GM12878 (cell line): ENCODE results near the gene KDM2A. TPM values are rescaled to one million over a fixed set of nuclear protein-coding genes. Genes with fewer than 3 reads are reported as not detected.

ENCODE experiments used
- ATAC-seq: fragments of 200-7000 bp; cut with Tn5 transposase; 3 replicates; pipeline ENCODE4 v1.9.1; 2020; ENCODE audit warnings: mild to moderate bottlenecking, moderate library complexity
- BruUV-seq: library from RNA; stranded (reverse); fragments of 400-500 nt; replicated peaks from 2 replicates; lab custom pipeline; 2021; lab: Mats Ljungman, UMichigan
- CTCF ChIA-PET: fragments of 300-600 bp; sonication (Branson Sonifier 250); formaldehyde crosslinking; extraction: SDS; loops from one replicate; lab custom pipeline; 2021; ENCODE audit warnings: inconsistent platforms; lab: Yijun Ruan, JAX
- POLR2A ChIA-PET: fragments of 350-600 bp; formaldehyde crosslinking; extraction: SDS; loops from one replicate; lab custom pipeline; 2021; ENCODE audit warnings: inconsistent platforms; lab: Charles Lee
- RAD21 ChIA-PET: fragments of 300-600 bp; sonication (Branson Sonifier 250); formaldehyde crosslinking; loops from one replicate; lab custom pipeline; 2023; ENCODE audit warnings: antibody characterized with exemption; ENCODE audit not compliant: unreplicated experiment; lab: Charles Lee
- SMC1A ChIA-PET: fragments of 300-600 bp; sonication (Branson Sonifier 250); formaldehyde crosslinking; loops from one replicate; lab custom pipeline; 2023; ENCODE audit not compliant: unreplicated experiment, uncharacterized antibody; lab: Charles Lee
- DNase-seq: peaks from one replicate; pipeline ENCODE4 v3.0.0-alpha.2; 2011; ENCODE audit warnings: low read depth, low spot score
- FAIRE-seq: peaks from 3 replicates; lab custom pipeline; 2011; peaks lifted over from hg19 to GRCh38; lab: Jason Lieb, UNC
- H2AFZ ChIP-seq: 2 replicates; pipeline ENCODE4 v1.6.0; 2011; ENCODE audit warnings: low read depth, low read length, control low read depth; ENCODE audit not compliant: control insufficient read depth
- H3K27ac ChIP-seq: 2 replicates; pipeline ENCODE4 v1.5.1; 2011; ENCODE audit warnings: control low read depth; ENCODE audit not compliant: control insufficient read depth, insufficient read depth
- H3K27me3 ChIP-seq, 2 experiments: replicated peaks in 1 of 2; 2 replicates each; pipeline versions ENCODE4 v1.6.0 to v1.6.1; 2011; ENCODE audit warnings: low read length in 1 of 2; ENCODE audit not compliant: control insufficient read depth in 2 of 2, insufficient read depth in 2 of 2
- H3K36me3 ChIP-seq, 2 experiments: 2 replicates each; pipeline ENCODE4 v1.5.1; 2011; ENCODE audit warnings: low read length in 1 of 2; ENCODE audit not compliant: control insufficient read depth in 2 of 2, insufficient read depth in 2 of 2
- H3K4me1 ChIP-seq: 2 replicates; pipeline ENCODE4 v1.6.1; 2011; ENCODE audit warnings: mild to moderate bottlenecking, low read length, moderate library complexity, mixed read lengths; ENCODE audit not compliant: control insufficient read depth, insufficient read depth
- H3K4me2 ChIP-seq: 2 replicates; pipeline ENCODE4 v1.6.0; 2011; ENCODE audit warnings: control low read depth; ENCODE audit not compliant: control insufficient read depth, insufficient read depth
- H3K4me3 ChIP-seq: fragments of 200-600 bp; sonication (generic); 2 replicates; pipeline ENCODE4 v1.5.1; 2016
- H3K79me2 ChIP-seq: 2 replicates; pipeline ENCODE4 v1.6.0; 2011; ENCODE audit warnings: low read length; ENCODE audit not compliant: control insufficient read depth, insufficient read depth
- H3K9ac ChIP-seq: 2 replicates; pipeline ENCODE4 v1.8.0; 2011; ENCODE audit warnings: low read length, control low read depth, mixed read lengths; ENCODE audit not compliant: control insufficient read depth, insufficient read depth
- H3K9me3 ChIP-seq: replicated peaks from 3 replicates; pipeline ENCODE4 v1.5.1; 2011; ENCODE audit warnings: mild to moderate bottlenecking, low read length; ENCODE audit not compliant: control insufficient read depth, insufficient read depth
- H4K20me1 ChIP-seq: 2 replicates; pipeline ENCODE4 v1.6.0; 2011; ENCODE audit not compliant: control insufficient read depth, insufficient read depth
- BHLHE40 ChIP-seq, 2 experiments: fragments of 450-650 bp in 1 of 2; IDR thresholded peaks; 2 replicates each; pipeline ENCODE4 v1.6.1; 2011 to 2017; ENCODE audit warnings: low read depth in 2 of 2, borderline replicate concordance in 1 of 2, improper control_type of control experiment in 1 of 2, low read length in 1 of 2, mild to moderate bottlenecking in 1 of 2
- HDAC2 ChIP-seq: fragments of 200-600 bp; sonication (generic); IDR thresholded peaks from 2 replicates; pipeline ENCODE4 v1.6.1; 2017
- KAT2A ChIP-seq: conservative IDR thresholded peaks from 2 replicates; pipeline ENCODE4 v1.6.1; 2011; ENCODE audit warnings: low read depth, low read length; ENCODE audit not compliant: control insufficient read depth
- NFYB ChIP-seq: IDR thresholded peaks from 2 replicates; pipeline ENCODE4 v1.6.1; 2011; ENCODE audit warnings: low read depth, mild to moderate bottlenecking, low read length, improper control_type of control experiment, moderate library complexity; ENCODE audit not compliant: insufficient read depth
- PAX5 ChIP-seq: IDR thresholded peaks from 2 replicates; pipeline ENCODE4 v1.6.1; 2011; ENCODE audit warnings: low read depth, low read length, borderline replicate concordance
- PBX3 ChIP-seq: IDR thresholded peaks from 2 replicates; pipeline ENCODE4 v1.6.1; 2011; ENCODE audit warnings: mild to moderate bottlenecking, low read depth, low read length, moderate library complexity; ENCODE audit not compliant: insufficient replicate concordance
- WGBS: methylation state at CpG from one replicate; pipeline ENCODE4 v1.1.6; 2016; ENCODE audit warnings: low lambda C conversion rate; ENCODE audit not compliant: insufficient replicate concordance, insufficient coverage; ENCODE audit errors: missing lambda C conversion rate; 5-methylcytosine and 5-hydroxymethylcytosine counted together
- in situ Hi-C: fragments of 300-500 bp; cut with MboI; formaldehyde crosslinking; loops from 9 replicates; pipeline ENCODE4 v1.14.3; 2018; ENCODE audit warnings: mixed read lengths
- intact Hi-C: fragments of 100-400 bp; cut with micrococcal nuclease; formaldehyde crosslinking; loops from one replicate; pipeline ENCODE4 v1.14.2; 2022; ENCODE audit not compliant: unreplicated experiment
- polyA plus RNA-seq, 11 experiments: library from polyadenylated mRNA; depleted of rRNA in 4 of 11; unstranded in 6 of 11; stranded (reverse) in 5 of 11; fragments of >200 nt; fragmentation: Nextera tagmentation in 4 of 11; fragmentation: Illumina TruSeq in 1 of 11; extraction: Ambion mirVana in 4 of 11; extraction: Trizol in 1 of 11; gene quantifications; 1 replicate in 1 of 11; 2 replicates in 10 of 11; pipeline versions ENCODE4 v1.2.1 to v1.2.3, GENCODE V29; 2011 to 2016; ENCODE audit warnings: inconsistent platforms in 2 of 11, missing spikeins in 2 of 11, low read depth in 1 of 11
- total RNA-seq, 4 experiments: library from RNA; depleted of rRNA in 3 of 4; stranded (reverse); fragments of >200 nt in 3 of 4; fragmentation: Illumina TruSeq in 1 of 4; extraction: Trizol in 1 of 4; gene quantifications; 2 replicates each; pipeline versions ENCODE4 v1.2.1 to v1.2.3, GENCODE V29; 2013 to 2021

Gene KDM2A
- total and polyA plus RNA-seq, 10 of the 15 experiments (the other 5 are each of a cell fraction or from before 2014, with no cell fraction given): 10.5 to 69.3 (median 41.6) TPM

- Histone ChIP-seq H4K20me1 (no peaks in the 10 kb centered on the region; the same call in 1 of the 2 replicates), H3K79me2 (peaks cover 46% of the 10 kb centered on the region), H3K27ac (no peak overlapping the region), H2AFZ (no peak overlapping the region), H3K27me3 (no peaks in the 10 kb centered on the region), H3K4me1 (no peaks in the 10 kb centered on the region), H3K9ac (no peak overlapping the region), H3K4me3 (no peak overlapping the region), H3K9me3 (no peaks in the 10 kb centered on the region), H3K36me3 (peaks cover 0 to 21% of the 10 kb centered on the region in 2 experiments), H3K4me2 (no peak overlapping the region)
- no peak for ATAC-seq
- BruUV-seq: no TSS peak
- RAD21 ChIA-PET: interaction anchor here (0.6 to 1.2 kb wide), 2 partner anchors 10 to 13 kb away, joined by 3 read pairs; no protein-coding TSS in a partner anchor
- in situ Hi-C loops (no loop called here), intact Hi-C loops (no loop called here)
- no peak for FAIRE-seq
- SMC1A ChIA-PET: interaction anchor here (0.6 to 1.9 kb wide), 4 partner anchors 9 to 96 kb away, joined by 3 to 7 read pairs (median 4); no protein-coding TSS in a partner anchor
- DNase-seq: no peak
- 96% methylated on average over 9 of the region's 9 CpGs for WGBS
- POLR2A ChIA-PET: no interaction called here
- TF ChIP-seq PAX5 (no peak), PBX3 (no peak), HDAC2 (no peak), BHLHE40 (IDR thresholded peaks at IDR 0.05; ENCODE audit: borderline replicate concordance in 1 of 2, low read depth in 2 of 2, low read length in 1 of 2) (no peak), NFYB (no peak), KAT2A (no peak)
- CTCF ChIA-PET: interaction anchor here (0.6 to 1.7 kb wide), 5 partner anchors 10 to 719 kb away, joined by 3 to 5 read pairs (median 3); no protein-coding TSS in a partner anchor
Measured at GRCh38 chr11:67177399-67178281, 58.6 kb downstream of the KDM2A start.
